ENCODE data around the gene B9D1. TPM values are rescaled to one million over a fixed set of nuclear protein-coding genes. Genes with fewer than 3 reads are reported as not detected.

B9D1 gene
- total RNA-seq, 1 donor from 2014 or later, result 19.0 TPM

DNA sequence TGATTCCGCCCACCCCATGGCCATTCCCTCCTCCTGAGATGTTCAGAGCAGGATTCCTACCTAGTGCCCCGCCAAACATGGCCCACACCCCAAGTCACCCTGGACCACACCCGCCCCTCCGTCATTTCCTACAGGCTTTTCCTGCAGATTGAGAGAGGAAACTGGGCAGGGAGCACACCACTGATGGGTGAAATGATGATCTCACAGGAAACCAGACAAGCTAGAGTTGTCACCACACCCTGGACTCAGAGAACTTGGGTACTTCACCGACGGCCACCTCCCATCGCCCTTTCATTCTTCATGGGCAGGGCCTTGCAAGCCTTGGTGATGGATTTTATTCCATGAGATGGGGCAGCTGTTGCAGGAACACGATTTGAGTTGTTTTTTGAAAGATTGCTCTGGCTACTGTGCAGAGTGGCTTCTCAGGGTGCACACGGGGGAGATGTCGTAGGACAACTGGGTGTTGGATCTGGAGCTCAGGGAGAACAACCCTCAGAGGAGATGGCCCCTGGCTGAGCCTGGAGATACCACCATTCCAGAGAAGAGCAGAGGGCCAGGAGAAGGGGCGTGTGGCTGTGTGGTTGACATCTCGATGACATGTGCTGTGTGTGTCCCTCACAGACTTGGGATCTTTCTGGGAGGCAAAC, 7.4 kb upstream of the B9D1 start:
- no peak overlapping the region for H3K4me3 ChIP-seq (ENCODE audit: low read depth, low read length)
- TF ChIP-seq, protein P1, sequence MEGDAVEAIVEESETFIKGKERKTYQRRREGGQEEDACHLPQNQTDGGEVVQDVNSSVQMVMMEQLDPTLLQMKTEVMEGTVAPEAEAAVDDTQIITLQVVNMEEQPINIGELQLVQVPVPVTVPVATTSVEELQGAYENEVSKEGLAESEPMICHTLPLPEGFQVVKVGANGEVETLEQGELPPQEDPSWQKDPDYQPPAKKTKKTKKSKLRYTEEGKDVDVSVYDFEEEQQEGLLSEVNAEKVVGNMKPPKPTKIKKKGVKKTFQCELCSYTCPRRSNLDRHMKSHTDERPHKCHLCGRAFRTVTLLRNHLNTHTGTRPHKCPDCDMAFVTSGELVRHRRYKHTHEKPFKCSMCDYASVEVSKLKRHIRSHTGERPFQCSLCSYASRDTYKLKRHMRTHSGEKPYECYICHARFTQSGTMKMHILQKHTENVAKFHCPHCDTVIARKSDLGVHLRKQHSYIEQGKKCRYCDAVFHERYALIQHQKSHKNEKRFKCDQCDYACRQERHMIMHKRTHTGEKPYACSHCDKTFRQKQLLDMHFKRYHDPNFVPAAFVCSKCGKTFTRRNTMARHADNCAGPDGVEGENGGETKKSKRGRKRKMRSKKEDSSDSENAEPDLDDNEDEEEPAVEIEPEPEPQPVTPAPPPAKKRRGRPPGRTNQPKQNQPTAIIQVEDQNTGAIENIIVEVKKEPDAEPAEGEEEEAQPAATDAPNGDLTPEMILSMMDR (IDR thresholded peaks at IDR 0.05; ENCODE audit: insufficient read depth, low read length, poor library complexity, severe bottlenecking), result no peak

DNA sequence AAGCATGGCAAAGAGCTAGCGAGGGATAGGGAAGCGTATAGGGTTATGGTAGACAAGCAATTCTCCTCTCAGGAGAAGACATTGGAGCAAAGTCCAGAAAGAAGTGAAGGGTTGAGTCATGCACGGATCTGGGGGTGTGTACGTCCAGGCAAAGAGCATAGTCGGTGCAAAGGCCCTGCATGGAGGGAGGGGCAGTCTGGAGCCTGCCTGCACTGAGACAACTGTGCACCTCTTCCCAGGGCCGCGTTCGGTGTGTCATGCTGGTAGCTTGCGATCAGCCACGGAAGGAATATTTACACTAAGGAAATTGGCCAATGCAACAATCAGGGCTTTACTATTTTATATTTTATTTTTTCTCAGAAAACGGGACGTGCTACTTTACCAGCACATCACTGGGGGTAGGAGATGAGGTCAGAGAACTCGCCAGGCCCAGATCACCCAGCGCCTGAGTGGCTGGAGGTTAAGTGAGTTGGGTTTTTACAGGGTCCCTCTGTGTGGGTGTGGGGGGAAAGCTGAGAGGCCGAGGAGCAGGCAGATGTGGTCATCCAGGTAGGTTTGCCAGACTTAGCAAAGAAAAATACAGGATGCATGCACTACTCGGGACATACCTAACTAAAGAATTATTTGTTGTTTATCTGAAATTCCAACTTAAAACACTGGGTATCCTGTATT, 6.7 kb upstream of the B9D1 start:
- no peaks in the 10 kb centered on the region for H3K27me3 ChIP-seq (ENCODE audit: control insufficient read depth, insufficient read depth, low read length)
- TF ChIP-seq, protein P1 (IDR thresholded peaks at IDR 0.05; ENCODE audit: insufficient read depth, low read length, poor library complexity, severe bottlenecking), result no peak
- DNase-seq (ENCODE audit: low read depth), result no peak
- H3K36me3 ChIP-seq (ENCODE audit: control insufficient read depth, insufficient read depth, low read length), result no peaks in the 10 kb centered on the region
- H3K4me3 ChIP-seq (ENCODE audit: low read depth, low read length), result no peak overlapping the region

More for the DNA sequence above, 7.4 kb upstream of the B9D1 start:
- no peak for DNase-seq (ENCODE audit: low read depth)
- Histone ChIP-seq H3K27me3 (ENCODE audit: control insufficient read depth, insufficient read depth, low read length) (no peaks in the 10 kb centered on the region), H3K36me3 (ENCODE audit: control insufficient read depth, insufficient read depth, low read length) (no peaks in the 10 kb centered on the region)

DNA sequence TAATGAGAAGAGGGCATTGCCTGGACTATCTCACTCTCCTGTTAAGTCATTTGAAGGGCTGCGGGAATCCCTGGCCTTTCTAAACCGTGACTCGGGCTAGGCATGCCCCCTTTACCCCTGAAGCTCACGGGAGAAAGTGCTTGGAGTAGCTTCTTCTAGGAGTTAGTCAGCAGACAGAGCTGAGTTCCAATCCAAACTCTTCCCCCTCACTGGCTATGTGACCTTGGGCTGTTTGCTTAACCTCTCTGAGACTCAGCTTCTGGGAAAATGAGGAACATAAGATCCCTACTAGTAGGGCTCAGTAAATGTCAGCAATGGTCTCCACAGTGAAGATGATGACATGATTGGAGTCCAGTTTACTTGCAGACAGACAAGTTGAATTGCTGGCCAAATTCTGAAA, 5.7 kb upstream of the B9D1 start:
- TF ChIP-seq, protein P1 (IDR thresholded peaks at IDR 0.05; ENCODE audit: insufficient read depth, low read length, poor library complexity, severe bottlenecking), result no peak
- Histone ChIP-seq H3K4me3 (ENCODE audit: low read depth, low read length) (no peak overlapping the region), H3K36me3 (ENCODE audit: control insufficient read depth, insufficient read depth, low read length) (no peaks in the 10 kb centered on the region), H3K27me3 (ENCODE audit: control insufficient read depth, insufficient read depth, low read length) (no peaks in the 10 kb centered on the region)
- no peak for DNase-seq (ENCODE audit: low read depth)

DNA sequence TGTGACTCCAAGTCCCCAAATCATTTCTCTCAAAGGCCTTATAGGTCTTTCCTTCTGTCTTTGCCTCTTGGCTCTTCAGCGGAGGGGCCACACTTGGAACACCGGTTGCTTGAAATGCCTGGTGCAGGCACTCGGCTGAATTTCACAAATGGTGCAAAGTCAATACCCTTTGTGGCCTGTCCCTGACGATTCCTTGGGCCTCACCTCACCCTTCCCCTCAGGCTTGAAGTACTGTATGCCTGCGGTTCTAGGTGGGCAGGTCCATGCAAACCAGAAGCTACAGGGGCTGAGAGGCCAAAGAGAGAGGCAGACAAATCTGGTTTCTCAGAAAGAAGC, 4.1 kb upstream of the B9D1 start:
- Histone ChIP-seq H3K36me3 (ENCODE audit: control insufficient read depth, insufficient read depth, low read length) (no peaks in the 10 kb centered on the region), H3K27me3 (ENCODE audit: control insufficient read depth, insufficient read depth, low read length) (no peaks in the 10 kb centered on the region), H3K4me3 (ENCODE audit: low read depth, low read length) (no peak overlapping the region)
- TF ChIP-seq, protein P1 (IDR thresholded peaks at IDR 0.05; ENCODE audit: insufficient read depth, low read length, poor library complexity, severe bottlenecking), result no peak
- no peak for DNase-seq (ENCODE audit: low read depth)

DNA sequence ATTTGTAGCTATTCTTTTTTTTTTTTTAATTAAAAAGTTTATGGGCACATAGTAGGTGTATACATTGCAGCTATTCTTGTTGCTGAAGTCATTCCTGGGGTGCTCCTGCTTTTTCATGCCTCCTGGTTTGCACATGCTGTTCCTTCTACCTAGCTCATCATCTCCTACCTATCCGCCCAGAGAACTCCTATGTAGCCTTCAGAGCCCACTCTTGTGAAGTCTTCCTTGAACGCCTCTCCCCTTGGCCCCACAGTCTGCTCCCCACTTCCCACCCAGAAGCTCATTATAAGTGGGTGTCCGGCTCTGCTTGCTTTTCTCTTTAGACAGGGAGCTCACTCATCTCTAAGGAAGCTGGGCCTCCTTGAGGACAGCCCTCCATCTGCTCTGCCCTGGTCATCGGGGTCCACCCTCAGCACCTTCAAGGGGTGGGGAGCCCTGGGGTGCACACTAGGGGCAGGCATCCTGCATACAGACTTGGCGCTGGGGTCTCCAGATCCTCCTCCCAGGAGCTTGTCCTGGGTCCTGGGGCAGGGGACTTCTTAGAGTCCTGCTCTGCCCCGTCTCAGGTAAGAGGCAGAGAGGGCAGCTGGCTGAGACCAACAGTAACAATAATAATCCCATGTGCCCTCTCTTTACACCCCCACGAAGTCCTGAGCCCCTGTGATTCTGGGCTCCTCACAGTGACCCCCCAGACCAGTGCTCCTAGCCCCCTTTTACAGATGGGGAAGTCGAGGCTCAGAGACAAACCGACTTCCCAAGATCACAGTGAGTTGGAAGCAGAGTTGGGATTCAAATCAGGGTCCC, 3.5 kb upstream of the B9D1 start:
- TF ChIP-seq, protein P1 (IDR thresholded peaks at IDR 0.05; ENCODE audit: insufficient read depth, low read length, poor library complexity, severe bottlenecking), result no peak
- no peaks in the 10 kb centered on the region for H3K27me3 ChIP-seq (ENCODE audit: control insufficient read depth, insufficient read depth, low read length)
- DNase-seq (ENCODE audit: low read depth), result no peak

More for the DNA sequence above, 3.5 kb upstream of the B9D1 start:
- no peaks in the 10 kb centered on the region for H3K36me3 ChIP-seq (ENCODE audit: control insufficient read depth, insufficient read depth, low read length)
- no peak overlapping the region for H3K4me3 ChIP-seq (ENCODE audit: low read depth, low read length)

All from kidney epithelial cell (primary cell).